ENCODE measurements around the gene ALPP.

DNA sequence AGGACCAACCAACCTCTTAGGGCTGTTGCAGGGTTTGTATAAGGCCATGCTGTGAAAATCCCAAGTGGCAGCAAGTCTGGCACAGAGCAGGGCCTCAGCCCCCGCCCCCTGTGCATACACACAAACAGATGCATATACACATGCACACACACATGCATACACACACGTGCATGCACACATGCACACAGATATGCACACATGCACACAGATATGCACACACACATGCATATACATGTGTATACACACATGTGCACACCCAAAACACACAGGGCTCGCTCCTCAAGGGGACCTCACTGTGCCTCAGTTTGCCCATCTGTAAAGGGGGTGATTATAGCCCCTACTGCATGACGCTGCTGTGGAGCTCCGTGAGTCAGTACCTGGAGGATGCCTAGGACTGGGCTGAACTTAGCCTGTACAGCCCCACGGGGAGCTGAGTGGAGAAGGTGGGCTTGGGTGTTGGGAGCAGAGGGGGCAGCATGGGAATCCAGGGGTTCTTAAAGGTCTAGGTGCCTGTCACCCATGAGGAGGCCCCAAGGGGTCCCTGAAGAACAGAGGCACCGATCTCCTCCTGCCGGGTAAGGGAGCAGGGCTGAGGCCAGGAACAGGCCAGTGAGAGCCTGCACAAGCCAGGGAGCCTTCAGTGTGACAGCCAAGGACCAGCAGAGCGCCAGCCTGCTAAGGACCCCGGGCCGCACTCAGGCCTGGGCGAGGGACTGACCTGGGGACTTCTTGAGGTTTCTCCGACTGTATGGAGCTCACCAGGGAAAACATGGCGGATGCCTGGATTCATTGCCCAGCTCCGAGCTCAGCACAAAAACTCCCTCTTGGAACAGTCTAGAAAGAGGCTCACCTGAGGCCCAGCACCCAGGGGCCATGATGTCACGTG lies 53.4 kb downstream of the ALPP start:
- TF ChIP-seq, protein P1, sequence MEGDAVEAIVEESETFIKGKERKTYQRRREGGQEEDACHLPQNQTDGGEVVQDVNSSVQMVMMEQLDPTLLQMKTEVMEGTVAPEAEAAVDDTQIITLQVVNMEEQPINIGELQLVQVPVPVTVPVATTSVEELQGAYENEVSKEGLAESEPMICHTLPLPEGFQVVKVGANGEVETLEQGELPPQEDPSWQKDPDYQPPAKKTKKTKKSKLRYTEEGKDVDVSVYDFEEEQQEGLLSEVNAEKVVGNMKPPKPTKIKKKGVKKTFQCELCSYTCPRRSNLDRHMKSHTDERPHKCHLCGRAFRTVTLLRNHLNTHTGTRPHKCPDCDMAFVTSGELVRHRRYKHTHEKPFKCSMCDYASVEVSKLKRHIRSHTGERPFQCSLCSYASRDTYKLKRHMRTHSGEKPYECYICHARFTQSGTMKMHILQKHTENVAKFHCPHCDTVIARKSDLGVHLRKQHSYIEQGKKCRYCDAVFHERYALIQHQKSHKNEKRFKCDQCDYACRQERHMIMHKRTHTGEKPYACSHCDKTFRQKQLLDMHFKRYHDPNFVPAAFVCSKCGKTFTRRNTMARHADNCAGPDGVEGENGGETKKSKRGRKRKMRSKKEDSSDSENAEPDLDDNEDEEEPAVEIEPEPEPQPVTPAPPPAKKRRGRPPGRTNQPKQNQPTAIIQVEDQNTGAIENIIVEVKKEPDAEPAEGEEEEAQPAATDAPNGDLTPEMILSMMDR (IDR thresholded peaks at IDR 0.05): no peak
- TF ChIP-seq POLR2A (IDR thresholded peaks at IDR 0.05): no peak
